ENCODE data around the gene GP9.

GRCh38 chr3:129063091-129063640 is 2.6 kb downstream of the GP9 start:
- TF ChIP-seq CTCF (IDR thresholded peaks at IDR 0.05) (no peak), POLR2A (IDR thresholded peaks at IDR 0.05) (no peak)

Data from heart left ventricle (tissue), 13 donors.